Activated naive CD4-positive, alpha-beta T cell (primary cell): ENCODE results near the gene SOCS7.

ENCODE experiments used
- DNase-seq, 4 experiments: peaks; one replicate each; lab custom pipeline; 2025; lab: John Stamatoyannopoulos, UW

The SOCS7 gene, protein sequence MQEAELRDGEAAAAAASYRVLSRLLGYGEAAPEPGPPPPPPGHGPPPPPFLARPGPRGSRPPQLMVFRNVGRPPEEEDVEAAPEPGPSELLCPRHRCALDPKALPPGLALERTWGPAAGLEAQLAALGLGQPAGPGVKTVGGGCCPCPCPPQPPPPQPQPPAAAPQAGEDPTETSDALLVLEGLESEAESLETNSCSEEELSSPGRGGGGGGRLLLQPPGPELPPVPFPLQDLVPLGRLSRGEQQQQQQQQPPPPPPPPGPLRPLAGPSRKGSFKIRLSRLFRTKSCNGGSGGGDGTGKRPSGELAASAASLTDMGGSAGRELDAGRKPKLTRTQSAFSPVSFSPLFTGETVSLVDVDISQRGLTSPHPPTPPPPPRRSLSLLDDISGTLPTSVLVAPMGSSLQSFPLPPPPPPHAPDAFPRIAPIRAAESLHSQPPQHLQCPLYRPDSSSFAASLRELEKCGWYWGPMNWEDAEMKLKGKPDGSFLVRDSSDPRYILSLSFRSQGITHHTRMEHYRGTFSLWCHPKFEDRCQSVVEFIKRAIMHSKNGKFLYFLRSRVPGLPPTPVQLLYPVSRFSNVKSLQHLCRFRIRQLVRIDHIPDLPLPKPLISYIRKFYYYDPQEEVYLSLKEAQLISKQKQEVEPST

GRCh38 chr17:38351412-38352222, at the start of gene SOCS7:
TSS of gene SOCS7 (plus strand) at chr17:38351844. CDS start at chr17:38352053, 209 bp downstream.
- peak; percentile 63 to 90 (median 82) for DNase-seq

GRCh38 chr17:38315497-38315896, 36.1 kb upstream of the SOCS7 start:
- no peak for DNase-seq

DNA sequence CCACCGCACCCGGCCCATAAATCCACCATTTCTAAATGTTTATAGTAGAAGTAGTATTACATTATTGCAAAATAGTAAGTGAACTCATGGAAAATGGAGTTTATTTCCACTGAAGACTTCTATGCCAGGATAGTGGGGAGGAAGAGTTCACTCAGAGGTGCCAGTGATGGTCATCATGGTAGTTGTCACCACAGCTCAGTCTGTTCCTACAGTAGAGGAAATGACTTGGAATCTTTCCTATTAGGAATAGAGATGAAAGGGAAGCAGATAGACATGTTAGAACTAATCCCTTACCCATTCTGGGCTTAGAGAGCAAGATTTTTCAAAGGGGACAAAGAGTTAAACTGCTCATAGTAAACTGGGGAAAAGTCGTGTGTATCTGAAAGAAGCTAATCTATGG, 34.6 kb upstream of the SOCS7 start:
- DNase-seq = no peak

- DNase-seq = no peak
These were observed 31.2 kb upstream of the SOCS7 start for GRCh38 chr17:38320482-38320881.

DNA sequence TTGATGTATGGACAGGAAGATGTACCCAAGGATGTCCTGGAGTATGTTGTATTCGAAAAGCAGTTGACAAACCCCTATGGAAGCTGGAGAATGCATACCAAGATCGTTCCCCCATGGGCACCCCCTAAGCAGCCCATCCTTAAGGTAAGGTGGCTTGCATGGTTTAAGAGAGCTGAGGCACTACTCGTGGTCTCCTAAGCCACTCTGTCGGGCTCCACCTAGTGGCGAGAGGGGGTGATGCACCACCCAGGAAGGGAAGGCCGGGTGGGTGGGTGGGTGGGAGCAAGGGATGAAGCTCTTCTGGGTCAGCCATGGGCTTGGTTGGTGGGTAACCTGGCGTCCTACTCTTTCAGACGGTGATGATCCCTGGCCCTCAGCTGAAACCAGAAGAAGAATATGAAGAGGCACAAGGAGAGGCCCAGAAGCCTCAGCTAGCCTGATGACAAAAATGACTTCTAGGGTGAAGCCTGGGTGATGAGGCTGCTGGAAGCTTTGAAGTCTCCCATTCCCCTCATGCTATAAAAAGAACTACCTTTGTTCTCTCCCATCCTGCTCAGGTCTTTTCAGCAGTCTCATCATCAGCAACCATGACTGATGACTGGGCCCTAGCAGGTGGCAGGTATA, 29.4 kb upstream of the SOCS7 start:
- peak; percentile 14 to 72 (median 62) for DNase-seq

GRCh38 chr17:38322897-38323296, 28.7 kb upstream of the SOCS7 start:
- DNase-seq = no peak

DNA sequence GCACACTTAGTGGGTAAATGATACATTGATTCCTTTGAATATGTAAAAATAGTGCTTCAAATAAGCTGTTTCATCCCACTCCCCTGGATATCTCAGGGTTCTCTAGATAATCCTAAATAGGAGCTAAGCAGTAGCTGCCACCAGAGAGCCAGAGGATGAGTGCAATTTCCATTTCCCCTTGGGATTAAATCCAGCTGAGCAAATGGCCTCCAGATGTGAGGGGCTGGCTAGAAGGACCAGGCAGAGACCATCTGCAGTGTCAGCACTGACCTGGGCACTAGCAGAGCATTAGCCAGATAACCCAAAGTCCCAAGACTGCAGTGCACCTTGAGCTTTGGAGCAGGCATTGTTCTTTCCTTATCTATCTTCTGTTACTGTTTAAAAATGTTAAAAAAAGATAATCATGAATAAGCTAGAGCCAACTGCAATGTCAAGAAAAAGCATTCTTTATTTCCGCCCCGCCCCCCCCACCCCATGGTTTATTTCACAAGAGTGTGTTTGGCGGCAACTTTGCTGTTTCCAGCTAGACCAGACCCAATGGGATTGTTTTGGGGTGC, 27.4 kb upstream of the SOCS7 start:
- no peak for DNase-seq

DNA sequence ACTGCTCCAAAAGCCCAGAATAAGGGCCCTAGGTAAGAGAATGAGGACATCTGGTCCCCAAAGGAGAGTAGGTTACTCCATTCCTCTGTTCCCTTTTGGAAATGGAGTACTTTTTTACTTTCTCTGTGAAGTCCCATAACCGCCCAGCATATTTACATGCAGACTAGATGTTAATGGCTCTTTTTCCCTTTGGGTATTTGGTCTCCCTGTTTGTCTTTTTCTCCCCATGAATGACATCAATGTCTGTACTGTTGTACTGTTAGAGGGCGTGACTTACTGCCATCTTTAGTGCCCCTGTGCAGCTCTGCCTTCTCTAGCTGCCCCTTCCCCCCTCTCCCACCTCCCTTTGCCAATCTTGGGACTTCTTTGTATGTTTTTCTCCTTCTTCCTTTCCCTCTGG, 26.9 kb upstream of the SOCS7 start:
- no peak for DNase-seq

- no peak for DNase-seq
These were observed 26.3 kb upstream of the SOCS7 start for GRCh38 chr17:38325221-38325851.

DNA sequence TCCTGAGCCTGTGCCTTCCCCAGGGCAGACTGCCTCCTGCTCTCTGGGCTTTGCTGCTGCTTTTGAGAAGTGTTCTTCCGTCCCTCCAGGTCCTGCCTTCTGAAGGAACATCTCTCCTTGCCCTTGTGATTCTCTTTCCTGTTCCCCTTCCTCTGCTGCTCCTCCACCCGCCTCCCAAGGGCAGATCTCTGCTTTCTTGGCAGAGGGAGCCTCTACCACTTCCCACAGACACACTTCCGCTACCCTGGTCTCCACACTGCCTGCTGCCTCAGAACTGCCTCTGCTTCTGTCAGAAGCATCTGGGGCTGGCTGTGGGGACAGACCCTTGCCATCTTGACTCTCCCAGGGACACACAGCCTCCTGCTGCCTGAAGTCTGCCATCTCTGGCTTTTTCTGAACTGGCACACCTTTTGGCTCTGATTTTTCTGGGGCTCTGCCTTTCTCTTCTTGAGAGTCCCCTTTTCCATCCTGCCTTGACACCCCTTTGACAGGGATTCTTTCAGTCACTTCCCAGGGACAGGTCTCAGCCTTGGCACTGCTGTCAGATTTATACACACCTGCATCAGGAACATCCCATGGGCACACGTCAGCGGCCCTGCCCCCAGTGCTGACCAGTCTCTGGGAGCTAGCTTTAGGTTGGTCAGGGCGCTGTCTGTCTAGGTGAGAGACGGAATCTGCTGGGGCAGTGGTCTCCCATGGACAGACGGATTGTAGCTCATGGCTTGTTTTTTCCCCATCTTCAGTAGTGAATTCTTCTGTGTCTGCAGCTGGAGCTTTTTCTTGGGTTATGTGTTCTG, 24.4 kb upstream of the SOCS7 start:
- no peak for DNase-seq

DNA sequence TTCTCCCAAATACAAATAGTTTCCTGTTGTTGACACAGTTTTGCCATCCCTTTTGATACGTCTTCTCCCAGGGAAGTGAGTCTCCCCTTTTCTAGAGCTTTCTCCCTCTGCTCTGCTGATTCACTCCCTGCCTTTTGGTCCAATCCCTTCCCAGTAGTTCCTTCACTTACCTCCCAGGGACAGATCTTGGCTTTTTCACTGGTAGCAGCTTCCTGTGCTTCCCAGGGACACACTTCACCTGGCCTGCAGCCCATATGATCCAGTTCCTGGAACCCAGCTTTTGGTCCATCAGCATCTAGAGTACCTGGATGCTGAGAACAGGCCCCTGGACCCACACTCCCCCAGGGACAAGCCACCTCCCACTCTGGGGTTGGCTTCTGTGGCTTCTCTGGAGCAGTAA, 23.7 kb upstream of the SOCS7 start:
- no peak for DNase-seq

DNA sequence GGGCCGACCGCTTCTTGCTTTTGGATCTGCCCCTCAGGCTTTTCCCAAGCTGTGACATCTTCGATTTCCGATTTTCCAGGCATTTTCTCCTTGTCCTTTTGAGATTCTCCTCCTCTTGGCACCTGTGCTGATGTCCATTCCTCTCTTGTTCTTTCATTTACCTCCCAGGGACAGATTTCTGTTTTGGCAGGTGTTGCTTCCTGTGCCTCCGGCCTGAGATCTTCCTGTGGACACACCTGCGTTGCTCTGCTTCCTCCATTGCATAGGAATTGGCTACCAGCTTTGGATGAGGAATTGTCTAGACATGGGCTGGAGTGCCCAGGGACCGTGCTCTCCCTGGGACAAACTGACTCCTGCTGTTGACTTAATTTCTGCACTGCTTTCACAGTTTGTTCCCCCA, 23.0 kb upstream of the SOCS7 start:
- no peak for DNase-seq

- no peak for DNase-seq
These were observed 22.4 kb upstream of the SOCS7 start for GRCh38 chr17:38329284-38329683.

DNA sequence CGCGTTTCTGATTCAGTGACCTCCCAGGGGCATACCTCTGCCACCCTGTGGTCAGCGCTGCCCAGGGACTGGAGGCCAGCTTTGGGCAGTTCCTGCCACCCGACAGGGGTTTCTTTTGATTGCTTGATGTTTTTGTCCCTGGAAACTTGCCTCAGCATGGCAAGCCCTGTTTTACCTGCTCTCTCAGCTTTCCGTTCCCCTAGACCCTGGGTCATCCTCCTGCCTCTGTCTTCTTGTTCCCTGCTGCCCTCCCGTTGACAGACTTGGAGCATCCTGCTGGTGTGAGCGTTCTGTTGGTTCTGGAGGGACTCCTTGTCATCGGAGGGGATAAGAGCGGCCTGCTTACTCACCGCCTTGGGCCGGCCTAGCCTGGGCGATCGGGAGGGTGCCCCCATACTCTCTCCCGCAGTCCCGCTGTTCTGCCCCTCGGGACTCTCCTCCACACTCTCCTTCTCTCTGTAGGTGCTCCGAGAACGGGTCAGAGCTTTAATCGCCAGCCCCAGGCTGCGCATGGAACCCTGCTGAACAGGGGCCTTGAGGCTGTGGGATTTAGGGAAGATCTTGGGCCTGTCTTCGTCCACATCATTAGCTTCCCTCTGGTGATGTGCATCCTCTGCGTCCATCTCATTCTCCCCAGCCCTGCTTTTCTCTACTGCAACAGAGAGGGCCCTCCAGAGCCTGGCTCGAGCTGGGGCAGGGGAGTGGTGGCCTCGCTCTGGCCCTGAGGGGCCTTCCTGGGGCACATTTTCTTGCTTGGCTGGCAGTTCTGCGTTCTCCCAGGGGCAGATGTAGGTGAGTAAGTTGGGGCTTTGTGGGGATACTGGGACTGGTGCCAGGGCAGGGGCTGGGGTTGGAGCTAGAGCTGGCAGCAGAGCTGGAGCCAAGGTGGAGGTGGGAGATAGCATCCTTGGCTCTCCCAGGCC, 21.6 kb upstream of the SOCS7 start:
- DNase-seq = no peak

DNA sequence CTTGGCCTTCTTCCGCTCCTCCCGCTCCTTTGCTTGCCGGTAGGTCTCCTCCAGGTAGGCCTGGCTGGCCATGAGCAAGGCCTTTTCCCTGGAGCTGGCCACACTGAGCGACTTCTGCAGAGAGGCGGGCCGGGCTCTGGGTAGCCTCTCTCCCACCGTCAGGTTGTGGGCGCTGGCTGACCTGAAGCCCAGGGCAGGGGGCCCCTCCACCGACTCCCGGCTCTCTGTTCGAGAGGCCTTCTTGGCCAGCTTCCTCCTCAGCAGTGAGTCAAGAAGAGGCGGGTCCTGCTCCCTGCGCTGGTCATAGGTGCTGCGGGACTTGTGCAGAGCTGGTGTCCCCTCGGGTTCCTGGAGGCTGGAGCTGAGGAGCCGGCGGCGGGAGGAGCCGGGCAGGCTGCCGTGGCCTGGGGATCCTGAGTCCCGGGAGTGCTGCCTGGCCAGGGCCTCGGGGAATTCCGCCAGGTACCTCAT, 20.7 kb upstream of the SOCS7 start:
- no peak for DNase-seq

- no peak for DNase-seq
These were observed 18.9 kb upstream of the SOCS7 start for GRCh38 chr17:38332735-38333134.

DNA sequence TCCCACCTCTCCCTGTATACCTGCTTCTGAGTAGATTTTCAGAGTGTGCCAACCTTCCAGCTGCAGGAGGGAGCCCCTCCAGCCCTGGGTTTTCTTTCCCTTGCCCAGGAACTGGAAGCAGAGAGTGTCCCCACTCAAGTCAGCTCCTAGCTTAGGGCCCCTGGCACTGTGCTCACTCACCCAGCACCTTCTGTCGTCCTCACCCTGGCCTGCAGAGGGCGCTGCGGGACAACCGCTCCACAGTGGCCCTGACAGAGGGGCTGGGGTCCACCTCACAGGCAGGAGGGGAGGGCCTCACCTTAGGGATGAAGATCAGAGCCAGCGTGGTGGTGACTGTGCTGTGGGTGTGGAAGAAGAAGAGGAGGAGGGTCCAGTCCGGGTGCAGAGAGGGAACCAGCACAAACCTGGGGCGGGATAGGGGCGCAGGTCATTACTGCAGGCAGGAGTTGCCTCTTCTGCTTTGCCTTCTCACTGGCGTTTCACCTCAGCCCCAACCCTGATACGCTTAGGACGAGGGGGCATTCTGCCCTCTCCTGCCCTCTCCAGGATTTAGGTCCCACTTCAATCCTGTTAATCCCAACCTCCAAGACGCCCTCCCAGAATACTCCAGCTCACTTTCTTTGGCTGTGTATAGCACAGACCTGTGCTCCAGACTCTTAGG, 17.9 kb upstream of the SOCS7 start:
- DNase-seq = peak in 2 of 4 experiments; percentile 9 to 31

- no peak for DNase-seq
These were observed 16.9 kb upstream of the SOCS7 start for GRCh38 chr17:38334480-38335364.
